H1 (cell line): Measurements from ENCODE around the gene BUD23. TPM values are rescaled to one million over a fixed set of nuclear protein-coding genes. Genes with fewer than 3 reads are reported as not detected.

Source experiments
- CTCF ChIA-PET: fragments of 300-600 bp; sonication (Branson Sonifier 250); formaldehyde crosslinking; loops from one replicate; lab custom pipeline; 2021; ENCODE audit not compliant: partially characterized antibody; lab: Charles Lee
- POLR2A ChIA-PET: fragments of 300-600 bp; sonication (Branson Sonifier 250); formaldehyde crosslinking; loops from one replicate; lab custom pipeline; 2021; ENCODE audit warnings: inconsistent platforms; ENCODE audit not compliant: partially characterized antibody; lab: Charles Lee
- DNase-seq, 2 experiments: peaks; one replicate each; pipeline versions ENCODE4 v3.0.0 to v3.0.0-alpha.2; 2010 to 2022; ENCODE audit warnings: low spot score in 2 of 2, low read depth in 1 of 2, mixed read lengths in 1 of 2
- FAIRE-seq: peaks from 2 replicates; lab custom pipeline; 2011; peaks lifted over from hg19 to GRCh38; lab: Jason Lieb, UNC
- H2AFZ ChIP-seq: 2 replicates; pipeline ENCODE4 v1.8.1; 2012; ENCODE audit warnings: low read length, inconsistent platforms
- H2AK5ac ChIP-seq: 2 replicates; pipeline ENCODE4 v1.6.1; 2013; ENCODE audit warnings: low read depth, low read length
- H2BK120ac ChIP-seq: replicated peaks from 2 replicates; pipeline ENCODE3; 2013; ENCODE audit warnings: low read depth, low read length, inconsistent platforms
- H2BK12ac ChIP-seq: 2 replicates; pipeline ENCODE4 v1.6.1; 2013; ENCODE audit warnings: low read depth, low read length
- H2BK15ac ChIP-seq: 2 replicates; pipeline ENCODE4 v1.6.1; 2013; ENCODE audit warnings: low read length
- H2BK20ac ChIP-seq: 2 replicates; pipeline ENCODE4 v1.6.1; 2013; ENCODE audit warnings: low read length
- H2BK5ac ChIP-seq: 2 replicates; pipeline ENCODE4 v1.6.1; 2013; ENCODE audit warnings: low read depth, low read length
- H3K14ac ChIP-seq: 2 replicates; pipeline ENCODE4 v1.6.1; 2013; ENCODE audit warnings: inconsistent platforms; ENCODE audit not compliant: insufficient read length
- H3K18ac ChIP-seq: 2 replicates; pipeline ENCODE4 v1.6.1; 2013; ENCODE audit warnings: low read length; ENCODE audit errors: extremely low read depth
- H3K23ac ChIP-seq: 2 replicates; pipeline ENCODE4 v1.6.1; 2013; ENCODE audit warnings: inconsistent platforms; ENCODE audit not compliant: insufficient read length
- H3K23me2 ChIP-seq: 2 replicates; pipeline ENCODE4 v1.6.1; 2013; ENCODE audit warnings: low read depth, low read length
- H3K27ac ChIP-seq: 2 replicates; pipeline ENCODE4 v1.6.1; 2011; ENCODE audit warnings: low read depth, low read length, inconsistent platforms
- H3K27me3 ChIP-seq, 4 experiments: replicated peaks in 1 of 4; 1 replicate in 1 of 4; 2 replicates in 3 of 4; pipeline versions ENCODE4 v1.6.1 to v1.8.1; 2011 to 2013; ENCODE audit warnings: low read length in 3 of 4, mild to moderate bottlenecking in 3 of 4, inconsistent platforms in 2 of 4, mixed read lengths in 2 of 4, moderate library complexity in 1 of 4; ENCODE audit not compliant: control insufficient read depth in 3 of 4, insufficient read depth in 3 of 4; ENCODE audit errors: extremely low read depth in 1 of 4
- H3K36me3 ChIP-seq, 4 experiments: 2 replicates each; pipeline versions ENCODE4 v1.6.1 to v1.8.1; 2011 to 2013; ENCODE audit warnings: mild to moderate bottlenecking in 4 of 4, low read length in 3 of 4, moderate library complexity in 2 of 4, control low read depth in 1 of 4, inconsistent platforms in 1 of 4; ENCODE audit not compliant: insufficient read depth in 4 of 4, control insufficient read depth in 2 of 4
- H3K4ac ChIP-seq: replicated peaks from 2 replicates; pipeline ENCODE3; 2013; ENCODE audit warnings: low read length, low read depth, mixed read lengths, inconsistent platforms; ENCODE audit not compliant: insufficient read length
- H3K4me1 ChIP-seq, 4 experiments: replicated peaks in 1 of 4; 1 replicate in 1 of 4; 2 replicates in 3 of 4; pipeline versions ENCODE4 v1.6.1 to v1.8.1; 2011 to 2013; ENCODE audit warnings: low read length in 3 of 4, inconsistent platforms in 2 of 4, mixed read lengths in 1 of 4; ENCODE audit not compliant: insufficient read depth in 4 of 4, control insufficient read depth in 3 of 4
- H3K4me2 ChIP-seq, 2 experiments: 2 replicates each; pipeline versions ENCODE4 v1.6.1 to v1.8.1; 2011 to 2013; ENCODE audit warnings: low read depth in 2 of 2, low read length in 2 of 2, control low read depth in 1 of 2, inconsistent platforms in 1 of 2, mild to moderate bottlenecking in 1 of 2; ENCODE audit not compliant: insufficient read depth in 1 of 2
- H3K4me3 ChIP-seq, 4 experiments: fragments of 200-600, 300-600 bp in 1 of 4; sonication (generic), shearing (Covaris generic), sonication (Bioruptor Twin) in 1 of 4; 2 replicates each; pipeline versions ENCODE4 v1.5.1 to v1.8.1; 2011 to 2016; ENCODE audit warnings: low read length in 4 of 4, low read depth in 3 of 4, control low read depth in 2 of 4, inconsistent platforms in 2 of 4, mild to moderate bottlenecking in 2 of 4, mixed read lengths in 1 of 4, moderate library complexity in 1 of 4; ENCODE audit not compliant: insufficient read depth in 2 of 4; ENCODE audit errors: extremely low read depth in 1 of 4
- H3K56ac ChIP-seq: replicated peaks from 2 replicates; pipeline ENCODE3; 2013; ENCODE audit warnings: low read depth, mild to moderate bottlenecking, mixed read lengths, low read length, inconsistent platforms; ENCODE audit not compliant: insufficient read length
- H3K79me1 ChIP-seq: 2 replicates; pipeline ENCODE4 v1.6.1; 2013; ENCODE audit warnings: low read depth, low read length, control low read depth
- H3K79me2 ChIP-seq, 2 experiments: 2 replicates each; pipeline versions ENCODE4 v1.6.1 to v1.8.1; 2012 to 2013; ENCODE audit warnings: low read length in 2 of 2, mild to moderate bottlenecking in 2 of 2, inconsistent platforms in 1 of 2; ENCODE audit not compliant: insufficient read depth in 2 of 2, control insufficient read depth in 1 of 2
- H3K9ac ChIP-seq, 4 experiments: replicated peaks in 1 of 4; 1 replicate in 1 of 4; 2 replicates in 3 of 4; pipeline versions ENCODE4 v1.6.1 to v1.8.1; 2011 to 2013; ENCODE audit warnings: low read depth in 3 of 4, low read length in 3 of 4, control low read depth in 2 of 4, mild to moderate bottlenecking in 2 of 4, moderate library complexity in 2 of 4, inconsistent platforms in 1 of 4; ENCODE audit errors: extremely low read depth in 1 of 4
- H3K9me3 ChIP-seq, 2 experiments: 2 replicates each; pipeline versions ENCODE4 v1.6.1 to v1.8.1; 2012 to 2013; ENCODE audit warnings: mild to moderate bottlenecking in 2 of 2, moderate library complexity in 2 of 2, control low read depth in 1 of 2, inconsistent platforms in 1 of 2, low read depth in 1 of 2, low read length in 1 of 2, mixed read lengths in 1 of 2; ENCODE audit not compliant: insufficient read depth in 2 of 2
- H4K20me1 ChIP-seq, 2 experiments: replicated peaks in 1 of 2; 2 replicates each; pipeline versions ENCODE3 to v1.8.1; 2011 to 2013; ENCODE audit warnings: inconsistent platforms in 2 of 2, low read length in 2 of 2, mild to moderate bottlenecking in 1 of 2; ENCODE audit not compliant: insufficient read depth in 2 of 2, control insufficient read depth in 1 of 2
- H4K5ac ChIP-seq: 2 replicates; pipeline ENCODE4 v1.6.1; 2013; ENCODE audit warnings: low read length, low read depth, mixed read lengths, inconsistent platforms; ENCODE audit not compliant: insufficient read length
- H4K8ac ChIP-seq: 2 replicates; pipeline ENCODE4 v1.8.0; 2013; ENCODE audit warnings: mild to moderate bottlenecking, moderate library complexity, low read length, inconsistent platforms; ENCODE audit not compliant: insufficient read depth; ENCODE audit errors: extremely low read depth
- H4K91ac ChIP-seq: replicated peaks from 2 replicates; pipeline ENCODE3; 2013; ENCODE audit warnings: low read length, mixed read lengths, inconsistent platforms; ENCODE audit not compliant: insufficient read length
- ASH2L ChIP-seq: fragments of 200-600, 300-600 bp; sonication (generic); IDR thresholded peaks from one replicate; pipeline ENCODE4 v1.7.1; 2017; ENCODE audit warnings: low read length
- CBX5 ChIP-seq: fragments of 300-800, 300-1000 bp; sonication (generic); IDR thresholded peaks from 2 replicates; pipeline ENCODE4 v1.7.1; 2016; ENCODE audit warnings: antibody characterized with exemption, low read length, low read depth
- CBX8 ChIP-seq: fragments of 300-800, 300-1000 bp; sonication (generic); IDR thresholded peaks from 2 replicates; pipeline ENCODE4 v1.7.1; 2016; ENCODE audit warnings: low read depth, low read length, borderline replicate concordance
- CEBPB ChIP-seq: IDR thresholded peaks from 2 replicates; pipeline ENCODE4 v1.6.1; 2012; ENCODE audit warnings: low read depth, low read length
- CHD2 ChIP-seq: IDR thresholded peaks from 2 replicates; pipeline ENCODE4 v1.6.1; 2012; ENCODE audit warnings: low read length, improper control_type of control experiment
- CREB1 ChIP-seq: IDR thresholded peaks from 2 replicates; pipeline ENCODE4 v1.6.1; 2012; ENCODE audit warnings: inconsistent platforms
- CTBP2 ChIP-seq: IDR thresholded peaks from 2 replicates; pipeline ENCODE4 v1.7.0; 2011; ENCODE audit warnings: borderline replicate concordance, mild to moderate bottlenecking, moderate library complexity, mixed read lengths, low read length; ENCODE audit not compliant: insufficient read depth, insufficient read length
- EP300 ChIP-seq, 2 experiments: IDR thresholded peaks; 1 replicate in 1 of 2; 2 replicates in 1 of 2; pipeline ENCODE4 v1.6.1; 2011 to 2012; ENCODE audit warnings: low read depth in 2 of 2, low read length in 2 of 2, mild to moderate bottlenecking in 2 of 2, borderline replicate concordance in 1 of 2, inconsistent platforms in 1 of 2, moderate library complexity in 1 of 2
- HDAC2 ChIP-seq, 2 experiments: fragments of 300-600 bp in 1 of 2; sonication (generic) in 1 of 2; IDR thresholded peaks; 2 replicates each; pipeline ENCODE4 v1.6.1; 2011 to 2012; ENCODE audit warnings: low read depth in 2 of 2, low read length in 2 of 2, mild to moderate bottlenecking in 2 of 2, moderate library complexity in 2 of 2, borderline replicate concordance in 1 of 2, inconsistent platforms in 1 of 2
- HDAC6 ChIP-seq: IDR thresholded peaks from one replicate; pipeline ENCODE4 v1.7.1; 2012; ENCODE audit warnings: low read depth, mild to moderate bottlenecking, inconsistent platforms, low read length, moderate library complexity
- RNF2 ChIP-seq: fragments of 200-900, 300-1000 bp; sonication (generic); IDR thresholded peaks from 2 replicates; pipeline ENCODE4 v1.7.1; 2016; ENCODE audit warnings: borderline replicate concordance, low read depth, mild to moderate bottlenecking, antibody characterized with exemption, low read length; ENCODE audit not compliant: poor library complexity, severe bottlenecking; ENCODE audit errors: missing control alignments
- SAP30 ChIP-seq: fragments of 300-600 bp; sonication (generic); IDR thresholded peaks from 2 replicates; pipeline ENCODE4 v1.7.1; 2012; ENCODE audit warnings: low read length, moderate library complexity, mild to moderate bottlenecking, inconsistent platforms; ENCODE audit not compliant: insufficient read depth, insufficient replicate concordance
- TEAD4 ChIP-seq: IDR thresholded peaks from 2 replicates; pipeline ENCODE4 v1.6.1; 2012; ENCODE audit warnings: low read depth, low read length, inconsistent platforms, mixed read lengths
- WGBS, 2 experiments: shearing (Covaris generic) in 1 of 2; methylation state at CpG; one replicate each; pipeline versions ENCODE4 v1.1.6 to v1.1.7; 2013 to 2015; ENCODE audit warnings: low lambda C conversion rate in 2 of 2, mixed read lengths in 2 of 2, inconsistent platforms in 1 of 2, low coverage in 1 of 2, missing lambda C conversion rate in 1 of 2; ENCODE audit not compliant: insufficient replicate concordance in 2 of 2, insufficient coverage in 1 of 2, insufficient read length in 1 of 2; ENCODE audit errors: extremely low coverage in 1 of 2, missing lambda C conversion rate in 1 of 2; 5-methylcytosine and 5-hydroxymethylcytosine counted together
- polyA plus RNA-seq, 7 experiments: library from polyadenylated mRNA; depleted of rRNA in 3 of 7; stranded (reverse) in 5 of 7; unstranded in 2 of 7; fragments of >200 nt in 5 of 7; fragments of 200-250 nt in 2 of 7; gene quantifications; 1 replicate in 5 of 7; 2 replicates in 1 of 7; 4 replicates in 1 of 7; pipeline versions ENCODE4 v1.2.1 to v1.2.3, GENCODE V29; 2011 to 2013; ENCODE audit warnings: missing spikeins in 2 of 7, mixed read lengths in 2 of 7
- total RNA-seq: library from RNA; stranded (reverse); fragmentation: NEBNext Ultra II Directional; extraction: Animal tissue kit (Norgen Biotek cat#: 25700); gene quantifications from 2 replicates; pipeline ENCODE4 v1.2.1, GENCODE V29; 2021

Gene BUD23
- total and polyA plus RNA-seq, 2 of the 8 experiments (the other 6 are each of a cell fraction or from before 2014, with no cell fraction given): 72.3 to 78.4 TPM

DNA sequence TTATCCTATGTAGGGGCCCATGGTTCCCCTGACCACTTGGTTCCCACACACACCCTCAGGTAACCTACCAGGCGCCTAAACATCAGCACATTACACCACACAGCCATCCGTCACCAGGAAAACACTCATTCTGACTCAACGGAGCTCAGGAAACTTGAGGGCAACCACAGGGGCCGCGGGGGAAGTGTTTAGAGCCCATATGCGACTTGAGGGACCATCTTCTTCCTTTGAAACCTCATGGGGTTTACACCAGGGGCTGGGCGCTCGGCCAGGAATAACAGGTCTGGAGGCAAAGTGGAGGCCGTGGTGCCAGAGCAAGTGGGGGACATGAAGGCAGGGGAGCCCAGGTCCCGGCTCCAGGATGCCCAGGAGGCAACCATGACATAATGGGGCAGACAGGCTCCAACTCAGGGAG lies 34.6 kb downstream of the BUD23 start:
- 79% methylated on average over 10 of the region's 10 CpGs; no CpG with 5 or more reads in 1 of the 2 experiments for WGBS, 2 experiments
- no peak overlapping the region for H3K27ac ChIP-seq
- H2AFZ ChIP-seq: no peak overlapping the region
- H2BK5ac ChIP-seq: no peak overlapping the region
- no peak overlapping the region for H2BK120ac ChIP-seq
- H3K9ac ChIP-seq: no peak overlapping the region
- no peaks in the 10 kb centered on the region for H3K79me2 ChIP-seq
- no peak overlapping the region for H4K8ac ChIP-seq
- no peaks in the 10 kb centered on the region; a peak in 3 of 7 replicates for H3K4me1 ChIP-seq
- peaks cover 0 to 18% (median 13%) of the 10 kb centered on the region in 4 experiments; a peak in 5 of 7 replicates for H3K27me3 ChIP-seq
- no peak overlapping the region for H2BK12ac ChIP-seq
- no peaks in the 10 kb centered on the region for H3K9me3 ChIP-seq
- H4K5ac ChIP-seq: no peak overlapping the region
- peaks cover 3% of the 10 kb centered on the region; the same call in 1 of the 2 replicates for H3K23me2 ChIP-seq
- no peak overlapping the region for H3K14ac ChIP-seq
- DNase-seq: no peak
- no peak overlapping the region for H3K4ac ChIP-seq
- no peak overlapping the region for H3K23ac ChIP-seq
- ChIA-PET CTCF (interaction anchor here (1.1 to 7.4 kb wide), 3 partner anchors 10 to 111 kb away, joined by 3 to 57 read pairs (median 4); no protein-coding TSS in a partner anchor), POLR2A (interaction anchor here (1.1 to 2.0 kb wide), 3 partner anchors 10 to 33 kb away, joined by 3 to 7 read pairs (median 6); no protein-coding TSS in a partner anchor)
- no peak overlapping the region for H3K18ac ChIP-seq
- peak overlapping the region in 1 of 2 experiments; percentile 91; a peak in 1 of 4 replicates for H3K4me2 ChIP-seq
- H2BK20ac ChIP-seq: no peak overlapping the region
- no peak overlapping the region for H2AK5ac ChIP-seq
- H4K20me1 ChIP-seq: peaks cover 10 to 11% of the 10 kb centered on the region in 2 experiments
- no peak overlapping the region for H3K4me3 ChIP-seq
- H3K79me1 ChIP-seq: peaks cover 8% of the 10 kb centered on the region
- no peak overlapping the region for H2BK15ac ChIP-seq
- no peaks in the 10 kb centered on the region for H3K36me3 ChIP-seq
- FAIRE-seq: no peak
- no peak overlapping the region for H4K91ac ChIP-seq
- H3K56ac ChIP-seq: no peak overlapping the region
- no peak for TF ChIP-seq CHD2
- TF ChIP-seq TEAD4: no peak
- no peak for TF ChIP-seq EP300 (IDR thresholded peaks at IDR 0.05; ENCODE audit: borderline replicate concordance in 1 of 2, low read depth in 2 of 2, low read length in 2 of 2)
- no peak for TF ChIP-seq CTBP2
- no peak for TF ChIP-seq HDAC2 (IDR thresholded peaks at IDR 0.05; ENCODE audit: borderline replicate concordance in 1 of 2, low read depth in 2 of 2, low read length in 2 of 2)
- TF ChIP-seq SAP30: no peak
- TF ChIP-seq ASH2L: no peak
- no peak for TF ChIP-seq RNF2
- no peak for TF ChIP-seq CBX8
- no peak for TF ChIP-seq CBX5
- no peak for TF ChIP-seq HDAC6
- TF ChIP-seq CREB1: no peak
- TF ChIP-seq CEBPB: no peak
